Measurements from ENCODE around the gene SYT9. TPM values are rescaled to one million over a fixed set of nuclear protein-coding genes. Genes with fewer than 3 reads are reported as not detected.

The SYT9 gene
- total and polyA plus RNA-seq, 2 of the 4 experiments (the other 2 are of a cell fraction) = not detected

DNA sequence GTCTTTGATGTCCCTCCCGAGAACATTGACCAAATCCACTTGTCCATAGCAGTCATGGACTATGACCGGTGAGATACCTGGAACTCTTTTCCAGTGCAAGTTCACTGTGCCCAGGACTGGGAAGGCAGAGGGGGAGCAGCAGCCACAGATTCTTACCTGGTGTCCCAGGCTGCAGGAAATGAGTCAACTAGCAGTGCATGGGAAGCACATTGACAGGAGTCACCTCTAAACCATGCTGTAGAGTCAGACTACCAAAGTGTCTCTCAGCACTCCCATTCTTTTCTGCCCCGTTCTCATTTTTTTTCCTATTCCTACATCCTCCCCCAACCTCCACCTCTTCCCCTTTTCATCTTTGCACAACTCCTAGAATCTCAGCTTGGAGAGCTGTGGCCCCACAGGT lies 166.4 kb downstream of the SYT9 start:
- WGBS, 2 experiments (ENCODE audit: extremely low coverage in 2 of 2, insufficient read length in 1 of 2) = 50 to 83% methylated on average over 1 of the region's 3 CpGs

More for the DNA sequence above, 166.4 kb downstream of the SYT9 start:
- H3K4me1 ChIP-seq (ENCODE audit: control insufficient read depth, insufficient read depth, low read length) = no peaks in the 10 kb centered on the region
- no peak overlapping the region for H2AFZ ChIP-seq (replicated peaks; ENCODE audit: low read length, poor library complexity)
- no peak overlapping the region for H3K18ac ChIP-seq (ENCODE audit: low read depth, low read length)
- no peak for TF ChIP-seq RFX5 (IDR thresholded peaks at IDR 0.05; ENCODE audit: low read depth, low read length)
- TF ChIP-seq RCOR1 (IDR thresholded peaks at IDR 0.05; ENCODE audit: insufficient replicate concordance, low read length) = no peak
- no peak for TF ChIP-seq NFE2L2 (IDR thresholded peaks at IDR 0.05; ENCODE audit: low read depth, low read length)
- TF ChIP-seq, protein P1, sequence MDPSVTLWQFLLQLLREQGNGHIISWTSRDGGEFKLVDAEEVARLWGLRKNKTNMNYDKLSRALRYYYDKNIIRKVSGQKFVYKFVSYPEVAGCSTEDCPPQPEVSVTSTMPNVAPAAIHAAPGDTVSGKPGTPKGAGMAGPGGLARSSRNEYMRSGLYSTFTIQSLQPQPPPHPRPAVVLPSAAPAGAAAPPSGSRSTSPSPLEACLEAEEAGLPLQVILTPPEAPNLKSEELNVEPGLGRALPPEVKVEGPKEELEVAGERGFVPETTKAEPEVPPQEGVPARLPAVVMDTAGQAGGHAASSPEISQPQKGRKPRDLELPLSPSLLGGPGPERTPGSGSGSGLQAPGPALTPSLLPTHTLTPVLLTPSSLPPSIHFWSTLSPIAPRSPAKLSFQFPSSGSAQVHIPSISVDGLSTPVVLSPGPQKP (IDR thresholded peaks at IDR 0.05; ENCODE audit: borderline replicate concordance, low read depth, low read length) = no peak
- no peak for TF ChIP-seq CEBPB (IDR thresholded peaks at IDR 0.05; ENCODE audit: low read depth, low read length)
- TF ChIP-seq SMC3 (IDR thresholded peaks at IDR 0.05; ENCODE audit: low read depth, low read length) = no peak
- TF ChIP-seq, protein P2, sequence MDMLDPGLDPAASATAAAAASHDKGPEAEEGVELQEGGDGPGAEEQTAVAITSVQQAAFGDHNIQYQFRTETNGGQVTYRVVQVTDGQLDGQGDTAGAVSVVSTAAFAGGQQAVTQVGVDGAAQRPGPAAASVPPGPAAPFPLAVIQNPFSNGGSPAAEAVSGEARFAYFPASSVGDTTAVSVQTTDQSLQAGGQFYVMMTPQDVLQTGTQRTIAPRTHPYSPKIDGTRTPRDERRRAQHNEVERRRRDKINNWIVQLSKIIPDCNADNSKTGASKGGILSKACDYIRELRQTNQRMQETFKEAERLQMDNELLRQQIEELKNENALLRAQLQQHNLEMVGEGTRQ (IDR thresholded peaks at IDR 0.05; ENCODE audit: low read depth, low read length) = no peak
- no peak for TF ChIP-seq POLR2A (IDR thresholded peaks at IDR 0.05; ENCODE audit: low read depth, low read length)
- TF ChIP-seq RAD21 (IDR thresholded peaks at IDR 0.05; ENCODE audit: low read length) = no peak
- TF ChIP-seq, protein P3, sequence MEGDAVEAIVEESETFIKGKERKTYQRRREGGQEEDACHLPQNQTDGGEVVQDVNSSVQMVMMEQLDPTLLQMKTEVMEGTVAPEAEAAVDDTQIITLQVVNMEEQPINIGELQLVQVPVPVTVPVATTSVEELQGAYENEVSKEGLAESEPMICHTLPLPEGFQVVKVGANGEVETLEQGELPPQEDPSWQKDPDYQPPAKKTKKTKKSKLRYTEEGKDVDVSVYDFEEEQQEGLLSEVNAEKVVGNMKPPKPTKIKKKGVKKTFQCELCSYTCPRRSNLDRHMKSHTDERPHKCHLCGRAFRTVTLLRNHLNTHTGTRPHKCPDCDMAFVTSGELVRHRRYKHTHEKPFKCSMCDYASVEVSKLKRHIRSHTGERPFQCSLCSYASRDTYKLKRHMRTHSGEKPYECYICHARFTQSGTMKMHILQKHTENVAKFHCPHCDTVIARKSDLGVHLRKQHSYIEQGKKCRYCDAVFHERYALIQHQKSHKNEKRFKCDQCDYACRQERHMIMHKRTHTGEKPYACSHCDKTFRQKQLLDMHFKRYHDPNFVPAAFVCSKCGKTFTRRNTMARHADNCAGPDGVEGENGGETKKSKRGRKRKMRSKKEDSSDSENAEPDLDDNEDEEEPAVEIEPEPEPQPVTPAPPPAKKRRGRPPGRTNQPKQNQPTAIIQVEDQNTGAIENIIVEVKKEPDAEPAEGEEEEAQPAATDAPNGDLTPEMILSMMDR (conservative IDR thresholded peaks at IDR 0.05; ENCODE audit: low read depth, low read length) = no peak
- TF ChIP-seq MAZ (IDR thresholded peaks at IDR 0.05; ENCODE audit: borderline replicate concordance, low read depth, low read length) = no peak
- TF ChIP-seq MAFK (IDR thresholded peaks at IDR 0.05; ENCODE audit: low read depth, low read length) = no peak
- no peak for TF ChIP-seq MXI1 (IDR thresholded peaks at IDR 0.05; ENCODE audit: borderline replicate concordance, low read depth, low read length)
- no peak for TF ChIP-seq FOS (IDR thresholded peaks at IDR 0.05; ENCODE audit: low read depth, low read length)
- TF ChIP-seq CHD1 (IDR thresholded peaks at IDR 0.05; ENCODE audit: low read depth, low read length) = no peak
- ChIA-PET CTCF (interaction anchor here (0.6 kb wide), 1 partner anchor 680 kb away, joined by 3 read pairs; no protein-coding TSS in a partner anchor), POLR2A (ENCODE audit: unreplicated experiment) (no interaction called here)
- no peak overlapping the region for H4K8ac ChIP-seq (ENCODE audit: low read depth in 2 of 2, low read length in 2 of 2)
- no peaks in the 10 kb centered on the region for H3K9me3 ChIP-seq (ENCODE audit: control insufficient read depth, insufficient read depth, low read length)
- H4K20me1 ChIP-seq (ENCODE audit: insufficient read depth, low read length) = no peaks in the 10 kb centered on the region
- no peak overlapping the region for H2BK120ac ChIP-seq (ENCODE audit: low read depth, low read length)
- no peak overlapping the region for H3K14ac ChIP-seq (replicated peaks; ENCODE audit: low read depth, low read length)
- H4K91ac ChIP-seq (ENCODE audit: insufficient read depth, low read depth, low read length) = no peak overlapping the region
- H3K79me1 ChIP-seq (ENCODE audit: low read depth in 1 of 2, low read length in 2 of 2) = no peaks in the 10 kb centered on the region
- no peak overlapping the region for H3K56ac ChIP-seq (ENCODE audit: extremely low read depth, insufficient read depth, low read length)
- no peak overlapping the region for H3K4me2 ChIP-seq (ENCODE audit: low read depth, low read length)
- no peak overlapping the region for H2AK9ac ChIP-seq (replicated peaks; ENCODE audit: low read depth, low read length, poor library complexity)
- intact Hi-C loops (cut with micrococcal nuclease) = no loop called here
- H3K9ac ChIP-seq (ENCODE audit: low read depth, low read length) = no peak overlapping the region
- H3K27me3 ChIP-seq (ENCODE audit: control insufficient read depth, insufficient read depth, low read length) = no peaks in the 10 kb centered on the region
- H2BK5ac ChIP-seq (ENCODE audit: low read depth, low read length, poor library complexity, severe bottlenecking) = no peak overlapping the region
- BruUV-seq (replicated peaks) = no TSS peak
- H3K27ac ChIP-seq (ENCODE audit: insufficient read depth, low read length) = no peak overlapping the region
- H3K9me1 ChIP-seq (ENCODE audit: insufficient read depth, low read length) = no peaks in the 10 kb centered on the region
- H2BK15ac ChIP-seq (ENCODE audit: low read depth, low read length) = no peak overlapping the region
- H4K5ac ChIP-seq (ENCODE audit: low read depth, low read length) = no peak overlapping the region
- H2BK20ac ChIP-seq (ENCODE audit: low read depth, low read length) = no peak overlapping the region
- no peak for ATAC-seq (ENCODE audit: low read depth)
- dilution Hi-C loops (cut with HindIII; ENCODE audit: low sequenced_read_pairs, unreplicated experiment) = no loop called here
- H3K36me3 ChIP-seq (ENCODE audit: control insufficient read depth, insufficient read depth, low read length) = no peaks in the 10 kb centered on the region
- in situ Hi-C loops (cut with MboI; ENCODE audit: low sequenced_read_pairs) = no loop called here
- H2AK5ac ChIP-seq (ENCODE audit: low read depth, low read length) = no peak overlapping the region
- no peak overlapping the region for H3K4ac ChIP-seq (ENCODE audit: low read depth, low read length)
- H3K4me3 ChIP-seq (ENCODE audit: insufficient read depth, low read depth, low read length) = no peak overlapping the region
- no peak overlapping the region for H3K23ac ChIP-seq (ENCODE audit: low read depth, low read length)
- no peak for DNase-seq
